Endodermal cell (in vitro differentiated cells): ENCODE data around the gene NMU. TPM values are rescaled to one million over a fixed set of nuclear protein-coding genes. Genes with fewer than 3 reads are reported as not detected.
"Not testable (repeated sequence)": the region's sequence is repeated elsewhere in the genome, so short reads cannot be mapped to it uniquely, and the experiment has no call there.

ENCODE experiments used
- DNase-seq: peaks from one replicate; pipeline ENCODE4 v3.0.0-alpha.2; 2017
- H3K27ac ChIP-seq: 2 replicates; pipeline ENCODE4 v1.5.1; 2013; ENCODE audit warnings: mild to moderate bottlenecking, low read depth, low read length, moderate library complexity
- H3K27me3 ChIP-seq: 2 replicates; pipeline ENCODE4 v1.6.1; 2013; ENCODE audit warnings: mild to moderate bottlenecking, low read length, moderate library complexity; ENCODE audit not compliant: insufficient read depth, control insufficient read depth, poor library complexity, severe bottlenecking
- H3K36me3 ChIP-seq: 2 replicates; pipeline ENCODE4 v1.7.0; 2013; ENCODE audit warnings: mild to moderate bottlenecking, low read length, moderate library complexity; ENCODE audit not compliant: control insufficient read depth, insufficient read depth
- H3K4me1 ChIP-seq: one replicate; pipeline ENCODE4 v1.7.0; 2013; ENCODE audit warnings: low read length; ENCODE audit not compliant: control insufficient read depth, insufficient read depth
- H3K4me3 ChIP-seq: 2 replicates; pipeline ENCODE4 v1.5.1; 2013; ENCODE audit warnings: mild to moderate bottlenecking, low read length, moderate library complexity
- H3K9ac ChIP-seq: 2 replicates; pipeline ENCODE4 v1.6.1; 2013; ENCODE audit warnings: mild to moderate bottlenecking, low read length, moderate library complexity; ENCODE audit not compliant: poor library complexity, severe bottlenecking; ENCODE audit errors: extremely low read depth
- H3K9me3 ChIP-seq: 2 replicates; pipeline ENCODE4 v1.6.1; 2013; ENCODE audit warnings: mild to moderate bottlenecking, low read length, moderate library complexity; ENCODE audit not compliant: control insufficient read depth
- H3K27ac Mint-ChIP-seq: 2 replicates; pipeline ENCODE4 v1.8.0; 2020; ENCODE audit warnings: mixed read lengths
- H3K27me3 Mint-ChIP-seq: 2 replicates; pipeline ENCODE4 v1.8.0; 2021; ENCODE audit warnings: mild to moderate bottlenecking, mixed read lengths; ENCODE audit not compliant: insufficient read depth
- H3K36me3 Mint-ChIP-seq: 2 replicates; pipeline ENCODE4 v1.8.0; 2020; ENCODE audit warnings: low read depth, mixed read lengths
- H3K4me1 Mint-ChIP-seq: 2 replicates; pipeline ENCODE4 v1.8.0; 2020; ENCODE audit warnings: mixed read lengths
- H3K4me3 Mint-ChIP-seq: 2 replicates; pipeline ENCODE4 v1.8.0; 2020; ENCODE audit warnings: mild to moderate bottlenecking, moderate library complexity, mixed read lengths
- H3K9me3 Mint-ChIP-seq: 2 replicates; pipeline ENCODE4 v1.8.0; 2020; ENCODE audit warnings: mild to moderate bottlenecking, mixed read lengths
- CTCF ChIP-seq: fragments of 200-600 bp; sonication (generic); conservative IDR thresholded peaks from 2 replicates; pipeline ENCODE4 v1.5.0; 2021; ENCODE audit warnings: antibody characterized with exemption, mild to moderate bottlenecking
- WGBS, 2 experiments: methylation state at CpG; one replicate each; pipeline versions ENCODE4 v1.1.5 to v1.1.7; 2013; ENCODE audit warnings: missing lambda C conversion rate in 2 of 2, mixed read lengths in 1 of 2; ENCODE audit not compliant: insufficient coverage in 1 of 2, insufficient read length in 1 of 2; 5-methylcytosine and 5-hydroxymethylcytosine counted together
- total RNA-seq, 2 donors: library from RNA; stranded (reverse); fragmentation: NEBNext Ultra II Directional in 1 of 2; extraction: Animal tissue kit (Norgen Biotek cat#: 25700) in 1 of 2; gene quantifications; 2 replicates in 1 of 2; 3 replicates in 1 of 2; pipeline ENCODE4 v1.2.1, GENCODE V29; 2021

Gene NMU
- total RNA-seq, 2 donors from 2014 or later, result 9.6 to 17.2 TPM

GRCh38 chr4:55588160-55588559 is 47.9 kb downstream of the NMU start:
- H3K36me3 Mint-ChIP-seq, result peaks cover 7% of the 10 kb centered on the region
- Histone ChIP-seq H3K9me3 (peaks cover 14% of the 10 kb centered on the region), H3K27ac (no peak overlapping the region), H3K4me3 (peak overlapping the region; percentile 14), H3K9ac (no peak overlapping the region), H3K36me3 (no peaks in the 10 kb centered on the region), H3K27me3 (no peaks in the 10 kb centered on the region), H3K4me1 (peaks cover 7% of the 10 kb centered on the region)
- H3K27ac Mint-ChIP-seq, result peak overlapping the region; percentile 87
- WGBS, 2 experiments, result 83 to 100% methylated on average over 2 of the region's 2 CpGs
- H3K9me3 Mint-ChIP-seq, result peaks cover 12% of the 10 kb centered on the region
- TF ChIP-seq CTCF, result no peak
- no peak overlapping the region for H3K4me3 Mint-ChIP-seq
- no peaks in the 10 kb centered on the region for H3K27me3 Mint-ChIP-seq
- DNase-seq, result no peak
- H3K4me1 Mint-ChIP-seq, result peaks cover 8% of the 10 kb centered on the region

- H3K27me3 Mint-ChIP-seq, H3K27ac ChIP-seq, H3K36me3 ChIP-seq, H3K4me3 ChIP-seq, H3K36me3 Mint-ChIP-seq, H3K9ac ChIP-seq, H3K4me1 ChIP-seq, H3K4me3 Mint-ChIP-seq, H3K4me1 Mint-ChIP-seq, H3K27ac Mint-ChIP-seq, DNase-seq, H3K27me3 ChIP-seq: not testable (repeated sequence)
- H3K9me3 ChIP-seq, result peaks cover 22% of the 10 kb centered on the region
- WGBS, 2 experiments, result no CpG with 5 or more reads among the region's 2 CpGs
- peaks cover 36% of the 10 kb centered on the region for H3K9me3 Mint-ChIP-seq
These were observed 53.3 kb downstream of the NMU start for GRCh38 chr4:55582773-55583172.

- no peak overlapping the region for H3K4me3 Mint-ChIP-seq
- no peak overlapping the region for H3K27ac ChIP-seq
- no peaks in the 10 kb centered on the region for H3K4me1 ChIP-seq
- H3K36me3 ChIP-seq, result no peaks in the 10 kb centered on the region
- H3K4me3 ChIP-seq, result no peak overlapping the region
- H3K9me3 Mint-ChIP-seq, result peaks cover 69% of the 10 kb centered on the region
- peaks cover 56% of the 10 kb centered on the region for H3K9me3 ChIP-seq
- H3K4me1 Mint-ChIP-seq, result no peaks in the 10 kb centered on the region
- H3K27me3 Mint-ChIP-seq, result no peaks in the 10 kb centered on the region
- H3K36me3 Mint-ChIP-seq, result peaks cover 10% of the 10 kb centered on the region
- no peak for DNase-seq
- no peak for TF ChIP-seq CTCF
- H3K27ac Mint-ChIP-seq, result no peak overlapping the region
- H3K9ac ChIP-seq, result no peak overlapping the region
- no peaks in the 10 kb centered on the region for H3K27me3 ChIP-seq
These were observed 57.6 kb downstream of the NMU start for GRCh38 chr4:55578341-55579010.

GRCh38 chr4:55575513-55575912 is 60.6 kb downstream of the NMU start:
- peaks cover 49% of the 10 kb centered on the region for H3K9me3 ChIP-seq
- Mint-ChIP-seq H3K4me1 (no peaks in the 10 kb centered on the region), H3K4me3 (no peak overlapping the region), H3K27ac (no peak overlapping the region), H3K9me3 (peaks cover 58% of the 10 kb centered on the region), H3K27me3 (peaks cover 2% of the 10 kb centered on the region), H3K36me3 (peaks cover 10% of the 10 kb centered on the region)
- no peak for TF ChIP-seq CTCF
- H3K27me3 ChIP-seq, result no peaks in the 10 kb centered on the region
- H3K27ac ChIP-seq, result no peak overlapping the region
- no peak overlapping the region for H3K9ac ChIP-seq
- no peaks in the 10 kb centered on the region for H3K4me1 ChIP-seq
- WGBS, 2 experiments, result 75% methylated on average over 1 of the region's 1 CpG; no CpG with 5 or more reads in 1 of the 2 experiments
- DNase-seq, result no peak
- no peaks in the 10 kb centered on the region for H3K36me3 ChIP-seq
- H3K4me3 ChIP-seq, result no peak overlapping the region
